HepG2 (cell line): ENCODE data around the gene UCP1. TPM values are rescaled to one million over a fixed set of nuclear protein-coding genes. Genes with fewer than 3 reads are reported as not detected.

Experiments used
- ATAC-seq: fragments of 200-7000 bp; cut with Tn5 transposase; 3 replicates; pipeline ENCODE4 v1.9.1; 2020; ENCODE audit warnings: mild to moderate bottlenecking, moderate library complexity
- BruUV-seq: library from RNA; stranded (reverse); fragments of 400-500 nt; replicated peaks from 2 replicates; lab custom pipeline; 2021; lab: Mats Ljungman, UMichigan
- CTCF ChIA-PET: fragments of 300-600 bp; formaldehyde crosslinking; extraction: SDS; loops from one replicate; lab custom pipeline; 2021; ENCODE audit warnings: low total read pairs, inconsistent platforms, low intra/inter-chr PET ratio; lab: Yijun Ruan, JAX
- POLR2A ChIA-PET: fragments of 350-600 bp; sonication (Branson Sonifier 250); formaldehyde crosslinking; loops from one replicate; lab custom pipeline; 2020; ENCODE audit warnings: antibody characterized with exemption, inconsistent platforms; lab: Yijun Ruan, JAX
- DNase-seq: peaks from one replicate; pipeline ENCODE4 v3.0.0-alpha.2; 2015; ENCODE audit warnings: low spot score
- FAIRE-seq: peaks from 3 replicates; lab custom pipeline; 2011; peaks lifted over from hg19 to GRCh38; lab: Jason Lieb, UNC
- H2AFZ ChIP-seq: one replicate; pipeline ENCODE4 v1.6.1; 2011; ENCODE audit warnings: low read length, inconsistent platforms
- H3K27ac ChIP-seq: fragments of 300-600 bp; 3 replicates; pipeline ENCODE4 v1.8.0; 2011; ENCODE audit warnings: mixed run types, mild to moderate bottlenecking, mixed read lengths, low read length, inconsistent platforms; ENCODE audit not compliant: insufficient read depth; ENCODE audit errors: extremely low read length
- H3K27me3 ChIP-seq, 2 experiments: fragments of 200-600 bp in 1 of 2; 2 replicates in 1 of 2; 3 replicates in 1 of 2; pipeline versions ENCODE4 v1.6.0 to v1.8.0; 2011; ENCODE audit warnings: low read length in 2 of 2, mild to moderate bottlenecking in 2 of 2, moderate library complexity in 2 of 2, inconsistent platforms in 1 of 2; ENCODE audit not compliant: insufficient read depth in 2 of 2, control insufficient read depth in 1 of 2
- H3K36me3 ChIP-seq, 2 experiments: fragments of 200-600 bp in 1 of 2; replicated peaks in 1 of 2; 2 replicates in 1 of 2; 3 replicates in 1 of 2; pipeline versions ENCODE4 v1.5.1 to v1.8.0; 2011; ENCODE audit warnings: low read length in 2 of 2, inconsistent platforms in 1 of 2; ENCODE audit not compliant: insufficient read depth in 2 of 2, control insufficient read depth in 1 of 2
- H3K4me1 ChIP-seq: 2 replicates; pipeline ENCODE4 v1.5.1; 2012; ENCODE audit warnings: low read length, inconsistent platforms; ENCODE audit not compliant: insufficient read depth
- H3K4me2 ChIP-seq: 2 replicates; pipeline ENCODE4 v1.6.0; 2011; ENCODE audit warnings: low read depth, low read length, inconsistent platforms
- H3K4me3 ChIP-seq, 3 experiments: fragments of 200-600 bp in 1 of 3; sonication (generic), shearing (Covaris generic) in 1 of 3; replicated peaks in 1 of 3; 2 replicates each; pipeline ENCODE4 v1.5.1; 2011 to 2016; ENCODE audit warnings: low read length in 3 of 3, inconsistent platforms in 2 of 3, low read depth in 2 of 3, mild to moderate bottlenecking in 2 of 3, control low read depth in 1 of 3, mixed read lengths in 1 of 3; ENCODE audit not compliant: insufficient read depth in 1 of 3
- H3K79me2 ChIP-seq: one replicate; pipeline ENCODE4 v1.6.1; 2011; ENCODE audit warnings: low read length, inconsistent platforms; ENCODE audit not compliant: insufficient read depth
- H3K9ac ChIP-seq: 2 replicates; pipeline ENCODE4 v1.6.0; 2011; ENCODE audit warnings: mild to moderate bottlenecking, low read depth, low read length, inconsistent platforms; ENCODE audit not compliant: insufficient read depth
- H3K9me3 ChIP-seq: 2 replicates; pipeline ENCODE4 v1.5.1; 2012; ENCODE audit warnings: mild to moderate bottlenecking, low read length
- H4K20me1 ChIP-seq: 2 replicates; pipeline ENCODE4 v1.6.0; 2011; ENCODE audit warnings: inconsistent platforms, mild to moderate bottlenecking, low read length, moderate library complexity; ENCODE audit not compliant: insufficient read depth
- FOXO4 ChIP-seq: sonication (generic); formaldehyde crosslinking; conservative IDR thresholded peaks from 2 replicates; pipeline ENCODE4 v1.8.1; 2023; ENCODE audit warnings: missing genetic modification reagents
- GATAD2A ChIP-seq: IDR thresholded peaks from 2 replicates; pipeline ENCODE4 v1.6.1; 2016
- KLF15 ChIP-seq: sonication (generic); formaldehyde crosslinking; IDR thresholded peaks from 2 replicates; pipeline ENCODE4 v1.8.1; 2023; ENCODE audit warnings: borderline replicate concordance, mild to moderate bottlenecking, inconsistent platforms, missing genetic modification reagents, mixed read lengths
- MED13 ChIP-seq: sonication (generic); formaldehyde crosslinking; IDR thresholded peaks from 2 replicates; pipeline ENCODE4 v1.5.0; 2020; ENCODE audit warnings: missing genetic modification reagents
- NFAT5 ChIP-seq: sonication (generic); formaldehyde crosslinking; IDR thresholded peaks from 2 replicates; pipeline ENCODE4 v1.4.0; 2020; ENCODE audit warnings: missing genetic modification reagents
- NFE2 ChIP-seq: sonication (generic); formaldehyde crosslinking; IDR thresholded peaks from 2 replicates; pipeline ENCODE4 v1.4.0; 2020; ENCODE audit warnings: missing genetic modification reagents
- NFRKB ChIP-seq: fragments of 450-650 bp; IDR thresholded peaks from 2 replicates; pipeline ENCODE4 v1.6.1; 2017
- NR1H2 ChIP-seq: sonication (generic); formaldehyde crosslinking; IDR thresholded peaks from 2 replicates; pipeline ENCODE4 v1.8.1; 2022; ENCODE audit warnings: low read depth, missing genetic modification reagents, borderline replicate concordance
- RFX3 ChIP-seq: IDR thresholded peaks from 2 replicates; pipeline ENCODE4 v1.6.1; 2016; ENCODE audit warnings: missing biosample characterization, missing genetic modification reagents
- ZNF382 ChIP-seq: sonication (generic); formaldehyde crosslinking; IDR thresholded peaks from 2 replicates; pipeline ENCODE4 v1.5.0; 2020; ENCODE audit warnings: missing genetic modification reagents, mild to moderate bottlenecking, borderline replicate concordance
- ZNF552 ChIP-seq: sonication (generic); formaldehyde crosslinking; IDR thresholded peaks from 2 replicates; pipeline ENCODE4 v1.9.0; 2022; ENCODE audit warnings: missing genetic modification reagents, mild to moderate bottlenecking, borderline replicate concordance
- ZNF556 ChIP-seq: sonication (generic); formaldehyde crosslinking; IDR thresholded peaks from 2 replicates; pipeline ENCODE4 v1.4.0; 2020; ENCODE audit warnings: mild to moderate bottlenecking, missing genetic modification reagents, borderline replicate concordance
- ZNF570 ChIP-seq: sonication (generic); formaldehyde crosslinking; IDR thresholded peaks from 2 replicates; pipeline ENCODE4 v1.4.0; 2020; ENCODE audit warnings: mild to moderate bottlenecking, missing genetic modification reagents, borderline replicate concordance
- ZNF839 ChIP-seq: sonication (generic); formaldehyde crosslinking; IDR thresholded peaks from 2 replicates; pipeline ENCODE4 v1.4.0; 2020; ENCODE audit warnings: missing genetic modification reagents, mild to moderate bottlenecking, borderline replicate concordance
- ZXDC ChIP-seq: sonication (generic); formaldehyde crosslinking; IDR thresholded peaks from 2 replicates; pipeline ENCODE4 v1.5.0; 2020; ENCODE audit warnings: mild to moderate bottlenecking, missing genetic modification reagents
- WGBS: methylation state at CpG from one replicate; pipeline ENCODE4 v1.1.6; 2017; ENCODE audit warnings: low lambda C conversion rate; 5-methylcytosine and 5-hydroxymethylcytosine counted together
- in situ Hi-C: cut with HindIII; loops from 2 replicates; pipeline ENCODE4 v1.10.0; 2017; ENCODE audit warnings: low pct_unique_long_range_greater_than_20kb; ENCODE audit not compliant: extremely low pct_ligation_motif_present
- intact Hi-C: fragments of 100-400 bp; cut with micrococcal nuclease; formaldehyde crosslinking; loops from one replicate; pipeline ENCODE4 v1.10.0; 2022; ENCODE audit not compliant: unreplicated experiment
- polyA plus RNA-seq, 8 experiments: library from polyadenylated mRNA; depleted of rRNA in 3 of 8; stranded (reverse) in 7 of 8; unstranded in 1 of 8; fragments of >200 nt; fragmentation: Illumina TruSeq in 4 of 8; extraction: Trizol in 4 of 8; gene quantifications; 2 replicates each; pipeline versions ENCODE4 v1.2.1 to v1.2.3, GENCODE V29; 2011 to 2016; ENCODE audit warnings: low read depth in 4 of 8, missing spikeins in 1 of 8, mixed read lengths in 1 of 8; ENCODE audit not compliant: insufficient read depth in 1 of 8
- total RNA-seq, 5 experiments: library from RNA; depleted of rRNA; stranded (reverse); fragments of >200 nt; fragmentation: Illumina TruSeq; extraction: Trizol; gene quantifications; 2 replicates each; pipeline ENCODE4 v1.2.3, GENCODE V29; 2016; ENCODE audit warnings: low read depth in 1 of 5

Gene UCP1
- total and polyA plus RNA-seq, 2 of the 13 experiments (the other 11 are each of a cell fraction or from before 2014, with no cell fraction given): 0.11 TPM

- TF ChIP-seq NFAT5 (CRISPR knock-in tag): no peak
- no peak for TF ChIP-seq ZNF556 (CRISPR knock-in tag)
- TF ChIP-seq ZNF839: no peak
- no peak for TF ChIP-seq RFX3
- TF ChIP-seq ZNF552 (CRISPR knock-in tag): no peak
- TF ChIP-seq MED13 (CRISPR knock-in tag): no peak
- TF ChIP-seq GATAD2A (CRISPR knock-in tag): no peak
- no peak for TF ChIP-seq KLF15 (CRISPR knock-in tag)
- no peak for TF ChIP-seq NFRKB
Observed at GRCh38 chr4:140607852-140608251, 39.1 kb upstream of the UCP1 start (continued).

- ChIA-PET CTCF (no interaction called here), POLR2A (no interaction called here)
- no peaks in the 10 kb centered on the region for H3K36me3 ChIP-seq
- 67% methylated on average over 4 of the region's 4 CpGs for WGBS
- peaks cover 0 to 7% of the 10 kb centered on the region in 2 experiments; a peak in 3 of 5 replicates for H3K27me3 ChIP-seq
- no peak overlapping the region for H3K27ac ChIP-seq
- in situ Hi-C loops (loop anchor here (10.0 kb wide), 1 partner anchor 250 kb away; no protein-coding TSS in a partner anchor), intact Hi-C loops (no loop called here)
- DNase-seq (no peak), ATAC-seq (peak; percentile 51; the same call in 2 of the 3 replicates), FAIRE-seq (no peak)
- no peak overlapping the region for H3K4me2 ChIP-seq
- BruUV-seq: no TSS peak
- H3K4me1 ChIP-seq: peaks cover 13% of the 10 kb centered on the region
- no peaks in the 10 kb centered on the region for H3K9me3 ChIP-seq
- H4K20me1 ChIP-seq: no peaks in the 10 kb centered on the region
- H3K9ac ChIP-seq: no peak overlapping the region
- H3K4me3 ChIP-seq: no peak overlapping the region
- H2AFZ ChIP-seq: no peak overlapping the region
- H3K79me2 ChIP-seq: no peaks in the 10 kb centered on the region
- TF ChIP-seq ZNF382 (CRISPR knock-in tag): no peak
- no peak for TF ChIP-seq NFE2
- TF ChIP-seq ZXDC: no peak
- TF ChIP-seq FOXO4: no peak
- TF ChIP-seq ZNF570 (CRISPR knock-in tag): no peak
- no peak for TF ChIP-seq NR1H2 (CRISPR knock-in tag)
Observed at GRCh38 chr4:140604544-140604943, 35.8 kb upstream of the UCP1 start.
